ENCODE measurements around the gene FES.
A peak's percentile ranks its signal among the peaks of the same experiment; 100 is the strongest.
"Not testable (repeated sequence)": the region's sequence is repeated elsewhere in the genome, so short reads cannot be mapped to it uniquely, and the experiment has no call there.

Gene FES

DNA sequence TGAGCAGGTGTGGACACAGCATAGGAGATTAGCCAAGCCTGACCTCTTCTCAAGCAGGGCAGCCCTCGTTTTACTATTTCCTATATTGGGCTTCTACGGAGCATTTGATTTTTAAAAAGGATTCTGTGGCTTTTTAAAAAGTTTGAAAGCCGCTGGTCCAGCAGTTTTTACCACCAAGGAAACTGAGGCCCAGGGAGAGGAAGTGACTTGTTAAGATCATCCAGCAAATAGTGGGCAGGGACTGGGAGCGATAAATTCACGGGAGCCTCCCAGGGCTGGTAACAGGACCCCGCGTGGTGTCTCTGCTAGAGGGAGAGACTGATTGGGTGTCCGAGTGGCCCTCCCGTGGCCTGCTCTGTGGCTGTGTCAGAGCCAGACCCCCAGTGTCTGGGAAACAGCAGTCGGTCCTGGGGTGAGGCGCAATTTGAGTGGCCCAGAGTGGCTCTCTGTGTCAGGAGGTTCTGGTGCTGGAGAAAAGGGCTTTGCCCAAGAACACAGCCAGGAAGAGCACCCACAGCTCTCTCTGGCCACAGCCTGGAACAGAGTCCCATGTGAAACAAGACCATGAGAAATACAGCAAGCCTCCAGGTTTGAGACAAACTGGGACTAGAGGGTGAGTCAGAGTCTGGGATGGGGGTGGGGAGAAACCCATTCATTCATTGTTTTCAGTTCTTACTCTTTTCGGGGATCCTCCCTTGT is 11.7 kb upstream of the FES start:
- Mint-ChIP-seq H3K27ac (peak overlapping the region; percentile 80), H3K27me3 (ENCODE audit: low read depth, poor library complexity) (peaks cover 3% of the 10 kb centered on the region)
- peak; percentile 45 for DNase-seq

DNA sequence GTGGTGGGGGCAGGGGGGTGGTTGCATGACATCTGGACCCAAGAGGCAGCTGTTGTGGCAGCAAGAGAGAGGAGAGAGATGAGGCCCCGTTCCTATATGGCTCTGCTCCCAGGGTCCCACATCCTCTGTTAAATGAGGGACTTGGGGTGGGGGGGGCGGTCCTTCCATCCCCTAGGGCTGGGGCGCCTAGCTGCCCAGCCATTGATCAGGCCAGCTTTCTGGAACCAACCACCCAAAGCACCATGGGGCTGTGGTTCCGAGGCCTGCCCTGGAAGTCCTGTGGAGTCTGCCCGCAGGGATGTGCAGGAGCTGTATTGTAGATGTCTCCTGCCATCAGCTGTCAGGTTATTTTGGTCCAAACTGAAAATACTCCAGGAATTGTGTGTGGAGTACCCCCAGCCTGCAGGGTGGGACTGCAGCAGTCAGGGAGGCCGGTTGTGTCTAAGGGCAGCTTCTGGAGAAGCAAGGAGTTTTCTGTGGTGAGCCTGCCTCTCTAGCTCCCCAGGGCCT is 10.8 kb upstream of the FES start:
- H3K4me1 Mint-ChIP-seq: peaks cover 56% of the 10 kb centered on the region
- TF ChIP-seq, protein P1, sequence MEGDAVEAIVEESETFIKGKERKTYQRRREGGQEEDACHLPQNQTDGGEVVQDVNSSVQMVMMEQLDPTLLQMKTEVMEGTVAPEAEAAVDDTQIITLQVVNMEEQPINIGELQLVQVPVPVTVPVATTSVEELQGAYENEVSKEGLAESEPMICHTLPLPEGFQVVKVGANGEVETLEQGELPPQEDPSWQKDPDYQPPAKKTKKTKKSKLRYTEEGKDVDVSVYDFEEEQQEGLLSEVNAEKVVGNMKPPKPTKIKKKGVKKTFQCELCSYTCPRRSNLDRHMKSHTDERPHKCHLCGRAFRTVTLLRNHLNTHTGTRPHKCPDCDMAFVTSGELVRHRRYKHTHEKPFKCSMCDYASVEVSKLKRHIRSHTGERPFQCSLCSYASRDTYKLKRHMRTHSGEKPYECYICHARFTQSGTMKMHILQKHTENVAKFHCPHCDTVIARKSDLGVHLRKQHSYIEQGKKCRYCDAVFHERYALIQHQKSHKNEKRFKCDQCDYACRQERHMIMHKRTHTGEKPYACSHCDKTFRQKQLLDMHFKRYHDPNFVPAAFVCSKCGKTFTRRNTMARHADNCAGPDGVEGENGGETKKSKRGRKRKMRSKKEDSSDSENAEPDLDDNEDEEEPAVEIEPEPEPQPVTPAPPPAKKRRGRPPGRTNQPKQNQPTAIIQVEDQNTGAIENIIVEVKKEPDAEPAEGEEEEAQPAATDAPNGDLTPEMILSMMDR (IDR thresholded peaks at IDR 0.05): no peak
- H3K36me3 Mint-ChIP-seq (ENCODE audit: low read depth): peaks cover 14% of the 10 kb centered on the region
- no peak overlapping the region for H3K27ac Mint-ChIP-seq
- DNase-seq: no peak
- no peaks in the 10 kb centered on the region for H3K9me3 Mint-ChIP-seq
- peaks cover 3% of the 10 kb centered on the region for H3K27me3 Mint-ChIP-seq (ENCODE audit: low read depth, poor library complexity)
- H3K4me3 Mint-ChIP-seq: peak overlapping the region; percentile 82

More for the DNA sequence above, 11.7 kb upstream of the FES start:
- TF ChIP-seq, protein P1 (IDR thresholded peaks at IDR 0.05): no peak
- no peaks in the 10 kb centered on the region for H3K9me3 Mint-ChIP-seq
- H3K36me3 Mint-ChIP-seq (ENCODE audit: low read depth): peaks cover 12% of the 10 kb centered on the region
- peak overlapping the region; percentile 82 for H3K4me3 Mint-ChIP-seq
- peaks cover 65% of the 10 kb centered on the region for H3K4me1 Mint-ChIP-seq

DNA sequence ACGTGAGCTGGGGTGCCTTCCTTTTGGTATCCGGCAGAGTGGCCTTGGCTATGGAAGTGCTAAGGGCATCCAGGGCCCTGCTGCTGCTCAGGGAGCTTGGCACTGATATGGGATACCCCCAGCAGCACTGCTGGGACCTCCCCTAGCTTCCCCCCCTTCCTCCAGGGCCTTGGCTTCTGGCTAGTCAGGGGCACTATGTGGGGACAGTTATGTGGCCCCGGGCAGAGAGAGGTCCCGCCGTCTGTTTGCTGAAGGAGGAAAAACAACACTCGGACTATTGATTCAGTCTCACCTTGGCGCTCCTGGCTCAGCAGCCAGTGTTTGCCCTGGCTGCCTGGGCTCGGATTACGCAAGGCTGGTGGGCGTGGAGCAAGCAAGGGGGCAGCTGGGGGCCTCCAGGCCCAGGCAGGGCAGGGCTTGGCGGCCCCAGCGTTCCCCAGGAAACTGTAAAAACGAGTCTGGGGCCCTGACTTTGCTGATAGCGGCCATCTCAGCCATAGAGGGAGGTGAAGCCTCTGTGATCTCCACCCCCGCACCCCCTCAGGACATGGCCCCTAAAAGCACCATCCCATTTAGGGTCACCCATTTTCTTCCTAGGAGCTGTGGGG is 10.2 kb upstream of the FES start:
- peak overlapping the region; percentile 75 for H3K27ac Mint-ChIP-seq
- peaks cover 14% of the 10 kb centered on the region for H3K36me3 Mint-ChIP-seq (ENCODE audit: low read depth)
- peaks cover 3% of the 10 kb centered on the region for H3K27me3 Mint-ChIP-seq (ENCODE audit: low read depth, poor library complexity)
- H3K4me1 Mint-ChIP-seq: peaks cover 50% of the 10 kb centered on the region
- TF ChIP-seq, protein P1 (IDR thresholded peaks at IDR 0.05): no peak
- no peaks in the 10 kb centered on the region for H3K9me3 Mint-ChIP-seq
- peak overlapping the region; percentile 82 for H3K4me3 Mint-ChIP-seq
- peak; percentile 70 for DNase-seq

DNA sequence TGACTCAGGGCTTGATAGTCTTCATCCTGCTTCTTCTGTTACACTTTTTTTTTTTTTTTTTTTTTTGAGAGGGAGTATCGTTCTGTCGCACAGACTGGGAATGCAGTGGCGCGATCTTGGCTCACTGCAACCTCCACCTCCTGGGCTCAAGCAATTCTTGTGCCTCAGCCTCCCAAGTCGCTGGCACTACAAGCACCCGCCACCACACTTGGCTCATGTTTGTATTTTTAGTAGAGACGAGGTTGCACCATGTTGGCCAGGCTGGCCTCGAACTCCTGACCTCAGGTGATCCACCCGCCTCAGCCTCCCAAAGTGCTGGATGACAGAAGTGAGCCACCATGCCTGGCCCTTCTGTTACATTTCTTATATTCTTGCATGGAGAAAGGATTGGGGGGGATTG is 9.3 kb upstream of the FES start:
- not testable (repeated sequence) for H3K27me3 Mint-ChIP-seq (ENCODE audit: low read depth, poor library complexity); H3K27ac Mint-ChIP-seq; DNase-seq; H3K9me3 Mint-ChIP-seq; H3K4me3 Mint-ChIP-seq
- peaks cover 20% of the 10 kb centered on the region for H3K36me3 Mint-ChIP-seq (ENCODE audit: low read depth)
- H3K4me1 Mint-ChIP-seq: peaks cover 41% of the 10 kb centered on the region

DNA sequence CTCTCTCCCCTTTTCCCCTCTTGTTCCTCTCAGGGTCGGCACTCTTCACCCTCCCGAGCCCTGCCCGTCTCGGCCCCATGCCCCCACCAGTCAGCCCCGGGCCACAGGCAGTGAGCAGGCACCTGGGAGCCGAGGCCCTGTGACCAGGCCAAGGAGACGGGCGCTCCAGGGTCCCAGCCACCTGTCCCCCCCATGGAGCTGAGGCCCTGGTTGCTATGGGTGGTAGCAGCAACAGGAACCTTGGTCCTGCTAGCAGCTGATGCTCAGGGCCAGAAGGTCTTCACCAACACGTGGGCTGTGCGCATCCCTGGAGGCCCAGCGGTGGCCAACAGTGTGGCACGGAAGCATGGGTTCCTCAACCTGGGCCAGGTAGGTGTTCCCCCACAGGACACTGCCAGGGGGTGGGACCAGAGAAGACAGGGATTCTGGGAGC is 8.7 kb upstream of the FES start:
- Mint-ChIP-seq H3K36me3 (ENCODE audit: low read depth) (peaks cover 20% of the 10 kb centered on the region), H3K27ac (no peak overlapping the region), H3K9me3 (no peaks in the 10 kb centered on the region), H3K4me1 (peaks cover 35% of the 10 kb centered on the region), H3K27me3 (ENCODE audit: low read depth, poor library complexity) (peaks cover 3% of the 10 kb centered on the region), H3K4me3 (no peak overlapping the region)
- TF ChIP-seq, protein P1 (IDR thresholded peaks at IDR 0.05): no peak
- no peak for DNase-seq

DNA sequence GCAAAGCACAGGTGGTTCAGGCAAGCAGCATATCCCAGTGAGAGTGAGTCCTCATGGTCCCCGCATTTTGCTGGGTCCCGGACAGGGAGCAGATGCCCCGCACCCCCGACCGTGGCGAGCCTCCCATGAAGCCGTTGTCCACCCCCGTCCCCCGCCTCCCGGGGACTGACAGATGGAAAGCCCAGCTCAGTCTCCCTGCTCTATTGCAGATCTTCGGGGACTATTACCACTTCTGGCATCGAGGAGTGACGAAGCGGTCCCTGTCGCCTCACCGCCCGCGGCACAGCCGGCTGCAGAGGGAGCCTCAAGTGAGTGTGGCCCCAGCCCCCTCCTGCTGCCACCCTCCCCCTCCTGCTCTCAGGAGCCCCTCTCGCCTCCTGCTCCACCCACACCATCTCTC is 8.3 kb upstream of the FES start:
- peaks cover 20% of the 10 kb centered on the region for H3K36me3 Mint-ChIP-seq (ENCODE audit: low read depth)
- H3K4me1 Mint-ChIP-seq: peaks cover 31% of the 10 kb centered on the region
- DNase-seq: no peak
- H3K27ac Mint-ChIP-seq: no peak overlapping the region
- TF ChIP-seq, protein P1 (IDR thresholded peaks at IDR 0.05): no peak
- peaks cover 3% of the 10 kb centered on the region for H3K27me3 Mint-ChIP-seq (ENCODE audit: low read depth, poor library complexity)
- H3K9me3 Mint-ChIP-seq: no peaks in the 10 kb centered on the region
- no peak overlapping the region for H3K4me3 Mint-ChIP-seq
